SU-DHL-6 (cell line): ENCODE data around the gene ZBTB12.

ENCODE experiments used
- EZH2phosphoT487 ChIP-seq: fragments of 200-600 bp; sonication (generic), shearing (Covaris generic); conservative IDR thresholded peaks from 2 replicates; pipeline ENCODE4 v1.6.1; 2018; ENCODE audit warnings: mild to moderate bottlenecking, antibody characterized with exemption, low read length, moderate library complexity, mixed read lengths
- TF ChIP-seq, protein P1 (sequence below): fragments of 200-600 bp; sonication (generic); IDR thresholded peaks from one replicate; pipeline ENCODE4 v1.5.1; 2017; ENCODE audit warnings: antibody characterized with exemption, mild to moderate bottlenecking, low read length, moderate library complexity; ENCODE audit not compliant: insufficient read depth, poor library complexity, severe bottlenecking

DNA sequence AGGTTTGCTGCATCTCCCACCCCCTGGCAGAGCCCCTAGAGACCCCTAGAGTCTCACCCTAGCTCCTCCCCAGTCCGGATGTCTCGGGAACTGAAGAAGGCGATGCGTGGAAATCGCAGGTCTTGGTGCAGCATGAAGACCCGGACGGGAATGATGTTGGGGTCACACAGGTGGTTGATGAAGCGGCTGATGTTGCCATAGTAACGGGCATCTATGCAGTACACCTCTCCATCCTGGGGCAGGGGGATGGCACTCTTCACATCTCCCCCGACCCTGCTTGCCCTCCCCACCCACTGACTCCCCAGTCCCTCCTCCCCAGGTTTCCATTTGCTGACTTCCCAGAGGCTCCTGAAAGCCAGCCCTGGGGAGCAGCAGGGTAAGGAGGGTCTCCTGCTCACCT is 21.3 kb downstream of the ZBTB12 start:
- TF ChIP-seq, protein P1, sequence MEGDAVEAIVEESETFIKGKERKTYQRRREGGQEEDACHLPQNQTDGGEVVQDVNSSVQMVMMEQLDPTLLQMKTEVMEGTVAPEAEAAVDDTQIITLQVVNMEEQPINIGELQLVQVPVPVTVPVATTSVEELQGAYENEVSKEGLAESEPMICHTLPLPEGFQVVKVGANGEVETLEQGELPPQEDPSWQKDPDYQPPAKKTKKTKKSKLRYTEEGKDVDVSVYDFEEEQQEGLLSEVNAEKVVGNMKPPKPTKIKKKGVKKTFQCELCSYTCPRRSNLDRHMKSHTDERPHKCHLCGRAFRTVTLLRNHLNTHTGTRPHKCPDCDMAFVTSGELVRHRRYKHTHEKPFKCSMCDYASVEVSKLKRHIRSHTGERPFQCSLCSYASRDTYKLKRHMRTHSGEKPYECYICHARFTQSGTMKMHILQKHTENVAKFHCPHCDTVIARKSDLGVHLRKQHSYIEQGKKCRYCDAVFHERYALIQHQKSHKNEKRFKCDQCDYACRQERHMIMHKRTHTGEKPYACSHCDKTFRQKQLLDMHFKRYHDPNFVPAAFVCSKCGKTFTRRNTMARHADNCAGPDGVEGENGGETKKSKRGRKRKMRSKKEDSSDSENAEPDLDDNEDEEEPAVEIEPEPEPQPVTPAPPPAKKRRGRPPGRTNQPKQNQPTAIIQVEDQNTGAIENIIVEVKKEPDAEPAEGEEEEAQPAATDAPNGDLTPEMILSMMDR = no peak
- no peak for TF ChIP-seq EZH2phosphoT487
